NB4 (cell line): ENCODE data around the gene UBN1.
A peak's percentile ranks its signal among the peaks of the same experiment; 100 is the strongest.

Source experiments
- DNase-seq: peaks from one replicate; pipeline ENCODE4 v3.0.0; 2010; ENCODE audit warnings: low read depth
- H3K4me3 ChIP-seq: one replicate; pipeline ENCODE4 v1.5.1; 2011; ENCODE audit warnings: mild to moderate bottlenecking, low read depth, low read length, moderate library complexity
- MYC ChIP-seq: IDR thresholded peaks from 2 replicates; pipeline ENCODE4 v1.6.1; 2011; ENCODE audit warnings: low read depth, low read length
- POLR2A ChIP-seq: IDR thresholded peaks from 2 replicates; pipeline ENCODE4 v1.6.1; 2011; ENCODE audit warnings: mild to moderate bottlenecking; ENCODE audit not compliant: insufficient read length; ENCODE audit errors: extremely low read depth
- TF ChIP-seq, protein P1 (sequence below): IDR thresholded peaks from 2 replicates; pipeline ENCODE4 v1.6.1; 2011; ENCODE audit warnings: low read depth, low read length
- TF ChIP-seq, protein P2 (sequence below): IDR thresholded peaks from one replicate; pipeline ENCODE4 v1.5.1; 2012; ENCODE audit warnings: low read depth, low read length

The UBN1 gene

DNA sequence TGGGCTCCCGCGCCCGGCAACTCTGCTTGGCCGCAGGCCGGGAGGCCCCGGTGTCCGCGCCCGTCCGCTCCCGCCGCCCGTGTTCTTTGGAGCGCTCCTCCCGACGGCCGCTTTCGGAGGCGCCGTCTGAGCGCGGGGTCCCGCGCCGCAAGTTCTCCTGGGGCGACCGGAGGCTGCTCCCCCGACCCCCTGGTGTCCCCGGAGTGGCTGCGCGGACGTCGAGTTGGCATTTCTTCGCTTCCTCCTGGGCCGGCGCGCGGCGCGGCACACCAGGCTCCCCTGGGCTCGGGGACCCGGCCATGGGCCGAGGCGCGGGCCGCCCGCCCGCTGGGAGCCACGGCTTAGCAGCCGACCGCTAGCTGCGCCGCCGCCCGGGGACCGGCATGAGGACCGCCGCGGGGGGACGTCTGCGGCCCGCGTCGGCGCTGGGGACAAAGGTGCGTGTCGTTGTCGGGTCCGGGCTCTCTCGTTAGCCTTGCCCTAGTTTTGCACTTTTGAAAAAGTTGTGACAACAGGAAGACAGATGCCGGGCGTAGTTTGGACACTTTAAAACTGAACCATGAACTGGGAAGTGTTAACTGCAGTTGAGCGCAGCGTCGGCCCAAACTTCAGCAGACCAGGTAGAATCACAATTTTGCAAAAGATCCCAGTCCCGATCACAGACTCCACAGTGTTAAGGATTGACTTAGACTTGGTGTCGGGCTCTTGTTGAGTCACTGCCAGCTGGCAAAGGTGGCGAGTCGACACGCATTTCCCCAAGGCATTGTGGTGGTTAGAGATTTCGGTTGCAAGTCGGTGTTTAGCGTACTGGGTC, 700 bp downstream of the UBN1 start:
- peak overlapping the region; percentile 77 for H3K4me3 ChIP-seq
- DNase-seq: peak; percentile 81
- TF ChIP-seq, protein P1, sequence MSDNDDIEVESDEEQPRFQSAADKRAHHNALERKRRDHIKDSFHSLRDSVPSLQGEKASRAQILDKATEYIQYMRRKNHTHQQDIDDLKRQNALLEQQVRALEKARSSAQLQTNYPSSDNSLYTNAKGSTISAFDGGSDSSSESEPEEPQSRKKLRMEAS: no peak
- TF ChIP-seq MYC: no peak
- TF ChIP-seq, protein P2, sequence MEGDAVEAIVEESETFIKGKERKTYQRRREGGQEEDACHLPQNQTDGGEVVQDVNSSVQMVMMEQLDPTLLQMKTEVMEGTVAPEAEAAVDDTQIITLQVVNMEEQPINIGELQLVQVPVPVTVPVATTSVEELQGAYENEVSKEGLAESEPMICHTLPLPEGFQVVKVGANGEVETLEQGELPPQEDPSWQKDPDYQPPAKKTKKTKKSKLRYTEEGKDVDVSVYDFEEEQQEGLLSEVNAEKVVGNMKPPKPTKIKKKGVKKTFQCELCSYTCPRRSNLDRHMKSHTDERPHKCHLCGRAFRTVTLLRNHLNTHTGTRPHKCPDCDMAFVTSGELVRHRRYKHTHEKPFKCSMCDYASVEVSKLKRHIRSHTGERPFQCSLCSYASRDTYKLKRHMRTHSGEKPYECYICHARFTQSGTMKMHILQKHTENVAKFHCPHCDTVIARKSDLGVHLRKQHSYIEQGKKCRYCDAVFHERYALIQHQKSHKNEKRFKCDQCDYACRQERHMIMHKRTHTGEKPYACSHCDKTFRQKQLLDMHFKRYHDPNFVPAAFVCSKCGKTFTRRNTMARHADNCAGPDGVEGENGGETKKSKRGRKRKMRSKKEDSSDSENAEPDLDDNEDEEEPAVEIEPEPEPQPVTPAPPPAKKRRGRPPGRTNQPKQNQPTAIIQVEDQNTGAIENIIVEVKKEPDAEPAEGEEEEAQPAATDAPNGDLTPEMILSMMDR: no peak
- TF ChIP-seq POLR2A: no peak

DNA sequence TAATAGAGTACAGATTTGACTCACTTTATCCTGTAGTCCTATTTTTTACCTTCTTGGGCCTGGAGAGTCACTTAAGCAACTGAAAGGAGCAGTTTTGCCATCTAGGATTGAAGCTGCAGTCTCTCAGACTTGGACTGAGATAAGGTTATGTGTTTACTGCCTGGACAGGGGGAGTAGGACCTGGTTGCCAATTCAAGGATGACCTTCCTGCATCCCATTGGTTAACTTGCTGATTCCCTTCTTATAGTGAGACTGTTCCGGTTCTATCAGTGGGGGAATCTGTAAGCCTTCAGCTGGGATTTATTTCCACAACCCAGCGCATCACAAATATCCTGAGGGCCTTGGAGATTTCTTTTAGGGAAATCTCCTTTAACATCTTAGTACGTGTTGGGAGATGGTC, 2.9 kb downstream of the UBN1 start:
- no peak for TF ChIP-seq MYC
- no peak for TF ChIP-seq POLR2A
- TF ChIP-seq, protein P2: no peak
- TF ChIP-seq, protein P1: no peak
- no peak for DNase-seq
- H3K4me3 ChIP-seq: peak overlapping the region; percentile 77

DNA sequence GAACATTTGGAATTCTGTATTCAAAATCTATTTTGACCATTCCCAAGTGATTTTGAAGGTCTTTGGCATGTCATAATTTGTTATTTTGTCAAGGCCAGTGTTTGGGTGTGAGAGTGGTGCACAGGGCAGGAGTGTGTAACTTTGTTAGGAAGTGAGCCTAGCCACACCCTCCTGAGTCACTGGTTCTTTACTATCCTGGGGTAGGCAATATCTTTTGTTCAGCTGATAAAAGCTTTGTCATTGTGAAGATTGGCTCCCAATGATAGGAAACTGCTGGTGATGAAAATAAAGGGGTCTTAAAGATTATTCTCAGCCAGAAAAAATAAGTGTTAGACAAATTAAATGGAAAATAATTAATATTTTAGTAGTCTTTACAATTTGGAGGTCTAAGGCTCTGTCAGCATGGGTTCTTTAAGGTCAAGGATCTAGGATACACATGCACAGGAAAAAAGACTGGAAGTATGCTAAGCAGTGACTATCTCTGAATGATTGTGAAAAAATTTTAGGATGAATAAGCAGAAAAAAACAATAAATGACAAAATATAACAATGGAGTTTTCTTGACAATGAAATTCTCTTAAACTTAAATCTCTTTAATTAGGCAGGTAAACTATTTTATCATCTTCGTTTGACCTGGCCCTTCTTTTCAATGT, 5.1 kb downstream of the UBN1 start:
- peak; percentile 22 for DNase-seq
- no peak overlapping the region for H3K4me3 ChIP-seq
- TF ChIP-seq MYC (no peak), POLR2A (no peak)
- TF ChIP-seq, protein P1: no peak
- TF ChIP-seq, protein P2: no peak

DNA sequence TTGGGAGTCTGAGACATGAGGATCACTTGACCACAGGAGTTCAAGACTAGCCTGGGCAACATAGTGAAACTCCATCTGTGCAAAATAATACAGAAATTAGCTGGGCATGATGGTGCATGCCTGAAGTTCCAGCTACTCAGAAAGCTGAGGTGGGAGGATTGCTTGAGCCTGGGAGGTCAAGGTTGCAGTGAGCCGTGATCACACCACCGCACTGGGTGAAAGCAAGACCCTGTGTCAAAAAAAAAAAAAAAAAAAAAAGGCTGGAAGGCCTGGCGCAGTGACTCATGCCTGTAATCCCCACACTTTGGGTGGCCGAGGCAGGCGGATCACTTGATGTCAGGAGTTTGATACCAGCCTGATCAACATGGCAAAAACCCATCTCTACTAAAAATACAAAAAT, 8.1 kb downstream of the UBN1 start:
- TF ChIP-seq, protein P2: no peak
- TF ChIP-seq MYC: no peak
- no peak for DNase-seq
- H3K4me3 ChIP-seq: no peak overlapping the region

DNA sequence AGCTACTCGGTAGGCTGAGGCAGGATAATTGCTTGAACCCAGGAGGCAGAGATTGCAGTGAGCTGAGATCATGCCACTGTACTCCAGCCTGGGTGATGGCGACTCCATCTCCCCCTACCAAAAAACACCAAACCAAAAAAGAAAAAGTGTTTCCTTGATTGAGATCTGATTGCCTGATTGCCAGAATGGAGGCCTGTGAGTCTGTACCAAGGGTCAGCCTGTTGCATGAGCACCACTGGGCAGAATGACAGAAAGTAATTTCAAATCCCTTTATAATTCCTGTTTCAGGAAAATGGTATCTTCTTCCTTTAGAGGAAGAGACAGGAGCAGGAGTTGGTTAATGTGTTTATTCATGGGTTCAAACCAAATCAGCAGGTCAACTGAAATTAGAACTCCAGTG, 8.5 kb downstream of the UBN1 start:
- no peak for DNase-seq
- TF ChIP-seq POLR2A (no peak), MYC (no peak)
- TF ChIP-seq, protein P2: no peak
- TF ChIP-seq, protein P1: no peak
- H3K4me3 ChIP-seq: no peak overlapping the region
